Heart left ventricle (tissue), 16 donors: ENCODE data around the gene LIAS. TPM values are rescaled to one million over a fixed set of nuclear protein-coding genes. Genes with fewer than 3 reads are reported as not detected.

ENCODE experiments used
- ATAC-seq, 4 donors: fragments of 200-7000 bp; cut with Tn5 transposase; one replicate each; pipeline ENCODE4 v1.9.1; 2020 to 2022; ENCODE audit warnings: moderate library complexity in 4 of 4, mild to moderate bottlenecking in 3 of 4, moderate number of reproducible peaks in 1 of 4
- DNase-seq, 5 donors: peaks; one replicate each; pipeline ENCODE4 v3.0.0-alpha.2; 2020
- H3K27ac ChIP-seq, 12 donors: fragments of 200-600 bp; sonication (generic) in 4 of 12; one replicate each; pipeline versions ENCODE4 v1.5.0 to v1.8.0; 2016 to 2022; ENCODE audit warnings: mild to moderate bottlenecking in 2 of 12
- H3K27me3 ChIP-seq, 9 donors: fragments of 200-600 bp; sonication (generic) in 2 of 9; one replicate each; pipeline versions ENCODE4 v1.5.1 to v1.8.0; 2016 to 2022; ENCODE audit warnings: mild to moderate bottlenecking in 3 of 9
- H3K36me3 ChIP-seq, 9 donors: fragments of 200-600 bp; sonication (generic) in 2 of 9; one replicate each; pipeline versions ENCODE4 v1.5.0 to v1.8.0; 2018 to 2022; ENCODE audit warnings: mild to moderate bottlenecking in 2 of 9
- H3K4me1 ChIP-seq, 12 donors: fragments of 200-600 bp; sonication (generic) in 4 of 12; one replicate each; pipeline versions ENCODE4 v1.5.0 to v1.8.0; 2016 to 2022; ENCODE audit warnings: mild to moderate bottlenecking in 3 of 12
- H3K4me3 ChIP-seq, 12 donors: fragments of 200-600 bp; sonication (generic) in 4 of 12; one replicate each; pipeline versions ENCODE4 v1.5.0 to v1.8.0; 2017 to 2022; ENCODE audit warnings: mild to moderate bottlenecking in 9 of 12, moderate library complexity in 4 of 12
- H3K9me3 ChIP-seq, 12 donors: fragments of 200-600 bp; sonication (generic) in 4 of 12; one replicate each; pipeline versions ENCODE4 v1.5.0 to v1.8.0; 2016 to 2022; ENCODE audit warnings: mild to moderate bottlenecking in 1 of 12
- POLR2A ChIP-seq, 2 donors: fragments of 450-650 bp; IDR thresholded peaks; one replicate each; pipeline ENCODE4 v1.6.1; 2017; ENCODE audit warnings: antibody characterized with exemption in 2 of 2, mild to moderate bottlenecking in 2 of 2, moderate library complexity in 2 of 2
- WGBS, 4 donors: extraction: QIAGEN DNeasy Blood & Tissue Kit in 2 of 4; methylation state at CpG; one replicate each; pipeline versions ENCODE4 v1.1.5 to v1.1.7; 2013 to 2018; 5-methylcytosine and 5-hydroxymethylcytosine counted together
- intact Hi-C, 10 donors: fragments of 100-400 bp; cut with DNase I; formaldehyde crosslinking; loops; one replicate each; pipeline versions ENCODE4 v1.11.1 to v1.14.2; 2022
- polyA plus RNA-seq, 2 donors: library from polyadenylated mRNA; stranded (reverse); fragments of 200-250 nt; gene quantifications; one replicate each; pipeline ENCODE4 v1.2.3, GENCODE V29; 2013
- total RNA-seq, 9 donors: library from RNA; depleted of rRNA in 2 of 9; stranded (reverse); fragments of >200 nt in 2 of 9; fragmentation: NEBNext Ultra II Directional in 3 of 9; extraction: Animal tissue kit (Norgen Biotek cat#: 25700) in 3 of 9; gene quantifications; one replicate each; pipeline versions ENCODE4 v1.1.0 to v1.2.4, GENCODE V29; 2016 to 2023
- TF ChIP-seq, protein P1 (sequence below), 12 donors: fragments of 200-600 bp; sonication (generic) in 4 of 12; IDR thresholded peaks; one replicate each; pipeline versions ENCODE4 v1.5.0 to v1.8.0; 2018 to 2022; ENCODE audit warnings: antibody characterized with exemption in 12 of 12, mild to moderate bottlenecking in 5 of 12
- donor health status: ischemic (EF 13 %, LVEDD 7.1; RV severe dilation, severe dysfunction).
- donor health status: healthy with polysubstance abuse.
- donor health status: DM: no; HTN: yes; CAD: no.
- donor health status: DM: no; HTN: no; CAD: no.
- donor health status: ischemic (EF 25% LVEDD 6.9; RV normal size, moderate dysfunction).
- donor health status: ischemic (EF 25% LVEDD 5.7; RV mildly dilated, moderate dysfunction).
- donor health status: healthy.
- donor health status: DM: yes; HTN: yes; CAD: no.
- donor health status: ischemic (EF 35%, LVEDD 5.7; RV mildly dilated, moderate dysfunction).
- donor health status: nonischemic (EF 11% LVEDD 7.7; RV severe dilation, severe dysfunction).
- donor health status: DM: yes; HTN: yes; CAD: no.
- donor health status: PGD.
- donor health status: ischemic (EF 29% LVEDD 5.4; RV normal size, mild dysfunction).
- donor health status: nonischemic (EF 23%, LVEDD 6.1; RV moderate dilation, normal function).

LIAS gene
- total and polyA plus RNA-seq, 11 donors, result 15.8 to 34.4 (median 20.2) TPM

- peaks cover 0 to 79% (median 74%) of the 10 kb centered on the region in 9 donors for H3K36me3 ChIP-seq
- ATAC-seq, result no peak
- no peak overlapping the region for H3K27ac ChIP-seq
- peaks cover 0 to 10% (median 0%) of the 10 kb centered on the region in 12 donors for H3K4me1 ChIP-seq
- 87 to 96% (median 92%) methylated on average over 3 of the region's 3 CpGs for WGBS, 4 donors
- no peaks in the 10 kb centered on the region for H3K9me3 ChIP-seq
- intact Hi-C loops, result loop anchor here in 4 of 10 donors (5.0 to 10.0 kb wide), 3 partner anchors 165 to 502 kb away; partner anchors contain the start of genes PDS5A (in 1 of the 4) and SMIM14 (in 1 of the 4)
- TF ChIP-seq, protein P1, sequence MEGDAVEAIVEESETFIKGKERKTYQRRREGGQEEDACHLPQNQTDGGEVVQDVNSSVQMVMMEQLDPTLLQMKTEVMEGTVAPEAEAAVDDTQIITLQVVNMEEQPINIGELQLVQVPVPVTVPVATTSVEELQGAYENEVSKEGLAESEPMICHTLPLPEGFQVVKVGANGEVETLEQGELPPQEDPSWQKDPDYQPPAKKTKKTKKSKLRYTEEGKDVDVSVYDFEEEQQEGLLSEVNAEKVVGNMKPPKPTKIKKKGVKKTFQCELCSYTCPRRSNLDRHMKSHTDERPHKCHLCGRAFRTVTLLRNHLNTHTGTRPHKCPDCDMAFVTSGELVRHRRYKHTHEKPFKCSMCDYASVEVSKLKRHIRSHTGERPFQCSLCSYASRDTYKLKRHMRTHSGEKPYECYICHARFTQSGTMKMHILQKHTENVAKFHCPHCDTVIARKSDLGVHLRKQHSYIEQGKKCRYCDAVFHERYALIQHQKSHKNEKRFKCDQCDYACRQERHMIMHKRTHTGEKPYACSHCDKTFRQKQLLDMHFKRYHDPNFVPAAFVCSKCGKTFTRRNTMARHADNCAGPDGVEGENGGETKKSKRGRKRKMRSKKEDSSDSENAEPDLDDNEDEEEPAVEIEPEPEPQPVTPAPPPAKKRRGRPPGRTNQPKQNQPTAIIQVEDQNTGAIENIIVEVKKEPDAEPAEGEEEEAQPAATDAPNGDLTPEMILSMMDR (IDR thresholded peaks at IDR 0.05), result no peak
- TF ChIP-seq POLR2A (IDR thresholded peaks at IDR 0.05), result no peak
- H3K27me3 ChIP-seq, result no peaks in the 10 kb centered on the region
- DNase-seq, result no peak
- no peak overlapping the region for H3K4me3 ChIP-seq
These were observed 13.5 kb downstream of the LIAS start for GRCh38 chr4:39472396-39472795.

GRCh38 chr4:39476187-39476895 is 17.5 kb downstream of the LIAS start:
- 76 to 94% (median 86%) methylated on average over 5 of the region's 5 CpGs for WGBS, 4 donors
- intact Hi-C loops, result loop anchor here in 3 of 10 donors (10.0 kb wide), 2 partner anchors 178 to 498 kb away; partner anchors contain the start of gene PDS5A (in 1 of the 3)
- no peak for DNase-seq
- H3K27ac ChIP-seq, result no peak overlapping the region
- peaks cover 0 to 64% (median 54%) of the 10 kb centered on the region in 9 donors for H3K36me3 ChIP-seq
- H3K27me3 ChIP-seq, result no peaks in the 10 kb centered on the region
- no peak for ATAC-seq
- H3K4me1 ChIP-seq, result no peaks in the 10 kb centered on the region
- TF ChIP-seq POLR2A (IDR thresholded peaks at IDR 0.05), result no peak
- TF ChIP-seq, protein P1 (IDR thresholded peaks at IDR 0.05), result no peak
- H3K9me3 ChIP-seq, result no peaks in the 10 kb centered on the region
- no peak overlapping the region for H3K4me3 ChIP-seq

DNA sequence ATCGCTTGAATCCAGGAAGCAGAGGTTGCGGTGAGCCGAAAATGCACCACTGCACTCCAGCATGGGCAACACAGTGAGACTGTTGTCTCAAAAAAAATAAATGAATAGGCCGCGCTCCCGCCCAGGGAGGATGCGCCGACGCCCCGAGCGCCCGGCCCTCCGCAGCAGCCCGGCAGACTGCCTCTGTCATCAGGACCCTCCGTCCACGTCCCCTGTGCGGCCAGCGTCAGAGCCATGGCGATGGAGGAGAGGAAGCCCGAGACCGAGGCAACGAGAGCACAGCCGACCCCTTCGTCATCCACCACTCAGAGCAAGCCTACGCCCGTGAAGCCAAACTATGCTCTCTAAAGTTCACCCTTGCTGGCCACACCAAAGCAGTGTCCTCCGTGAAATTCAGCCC is 21.4 kb downstream of the LIAS start:
- H3K4me3 ChIP-seq, result no peak overlapping the region
- H3K27me3 ChIP-seq, result no peaks in the 10 kb centered on the region
- ATAC-seq (peak in 1 of 4 donors; percentile 24), DNase-seq (no peak)
- H3K36me3 ChIP-seq, result peaks cover 0 to 28% (median 20%) of the 10 kb centered on the region in 9 donors
- peaks cover 0 to 7% (median 0%) of the 10 kb centered on the region in 12 donors for H3K4me1 ChIP-seq
- TF ChIP-seq POLR2A (IDR thresholded peaks at IDR 0.05), result no peak
- TF ChIP-seq, protein P1 (IDR thresholded peaks at IDR 0.05), result no peak
- intact Hi-C loops, result no loop called here
- H3K27ac ChIP-seq, result no peak overlapping the region
- WGBS, 4 donors, result 94 to 97% (median 96%) methylated on average over 26 to 27 of the region's 27 CpGs
- no peaks in the 10 kb centered on the region for H3K9me3 ChIP-seq

- ATAC-seq (no peak), DNase-seq (no peak)
- Histone ChIP-seq H3K4me1 (peaks cover 0 to 7% (median 0%) of the 10 kb centered on the region in 12 donors), H3K36me3 (peaks cover 0 to 20% (median 16%) of the 10 kb centered on the region in 9 donors), H3K27ac (peak overlapping the region in 1 of 12 donors; percentile 57), H3K9me3 (no peaks in the 10 kb centered on the region), H3K4me3 (peak overlapping the region in 1 of 12 donors; percentile 25), H3K27me3 (no peaks in the 10 kb centered on the region)
- 78 to 83% (median 80%) methylated on average over 21 of the region's 21 CpGs for WGBS, 4 donors
- intact Hi-C loops, result no loop called here
- no peak for TF ChIP-seq POLR2A (IDR thresholded peaks at IDR 0.05)
- TF ChIP-seq, protein P1 (IDR thresholded peaks at IDR 0.05), result no peak
These were observed 22.2 kb downstream of the LIAS start for GRCh38 chr4:39480902-39481695.
